Measurements from ENCODE around the gene APBA2. TPM values are rescaled to one million over a fixed set of nuclear protein-coding genes. Genes with fewer than 3 reads are reported as not detected.

The APBA2 gene
- total RNA-seq, 2 donors from 2014 or later: 0.47 to 0.48 TPM

- Histone ChIP-seq H3K36me3 (no peaks in the 10 kb centered on the region), H3K27me3 (peaks cover 0 to 8% of the 10 kb centered on the region in 2 donors), H3K9me3 (no peaks in the 10 kb centered on the region), H3K4me1 (peaks cover 0 to 7% of the 10 kb centered on the region in 2 donors), H3K27ac (no peak overlapping the region), H3K4me3 (no peak overlapping the region)
- TF ChIP-seq CTCF (IDR thresholded peaks at IDR 0.05): no peak
- DNase-seq (ENCODE audit: low spot score): no peak
Observed at GRCh38 chr15:28890711-28891495, 5.1 kb downstream of the APBA2 start.

GRCh38 chr15:28891588-28891987 lies 5.8 kb downstream of the APBA2 start:
- Histone ChIP-seq H3K27me3 (peaks cover 0 to 5% of the 10 kb centered on the region in 2 donors), H3K27ac (no peak overlapping the region), H3K4me3 (no peak overlapping the region), H3K9me3 (no peaks in the 10 kb centered on the region), H3K36me3 (no peaks in the 10 kb centered on the region), H3K4me1 (peaks cover 0 to 3% of the 10 kb centered on the region in 2 donors)
- no peak for DNase-seq (ENCODE audit: low spot score)
- no peak for TF ChIP-seq CTCF (IDR thresholded peaks at IDR 0.05)

- H3K4me3 ChIP-seq: no peak overlapping the region
- no peak for TF ChIP-seq CTCF (IDR thresholded peaks at IDR 0.05)
- no peaks in the 10 kb centered on the region for H3K27me3 ChIP-seq
- DNase-seq (ENCODE audit: low spot score): no peak
- H3K36me3 ChIP-seq: no peaks in the 10 kb centered on the region
- H3K27ac ChIP-seq: no peak overlapping the region
- H3K4me1 ChIP-seq: no peaks in the 10 kb centered on the region
- H3K9me3 ChIP-seq: no peaks in the 10 kb centered on the region
Observed at GRCh38 chr15:28892789-28893610, 7.2 kb downstream of the APBA2 start.

GRCh38 chr15:28894631-28895030 lies 8.9 kb downstream of the APBA2 start:
- DNase-seq (ENCODE audit: low spot score): no peak
- H3K27ac ChIP-seq: no peak overlapping the region
- H3K27me3 ChIP-seq: no peaks in the 10 kb centered on the region
- H3K4me1 ChIP-seq: no peaks in the 10 kb centered on the region
- no peak overlapping the region for H3K4me3 ChIP-seq
- H3K9me3 ChIP-seq: no peaks in the 10 kb centered on the region
- no peak for TF ChIP-seq CTCF (IDR thresholded peaks at IDR 0.05)
- no peaks in the 10 kb centered on the region for H3K36me3 ChIP-seq

- no peaks in the 10 kb centered on the region for H3K36me3 ChIP-seq
- no peaks in the 10 kb centered on the region for H3K27me3 ChIP-seq
- DNase-seq (ENCODE audit: low spot score): no peak
- H3K9me3 ChIP-seq: no peaks in the 10 kb centered on the region
- TF ChIP-seq CTCF (IDR thresholded peaks at IDR 0.05): no peak
- H3K4me1 ChIP-seq: no peaks in the 10 kb centered on the region
- H3K4me3 ChIP-seq: no peak overlapping the region
- no peak overlapping the region for H3K27ac ChIP-seq
Observed at GRCh38 chr15:28895146-28895545, 9.4 kb downstream of the APBA2 start.

Data from right atrium auricular region (tissue), 2 donors.